MCF 10A (cell line): ENCODE measurements around the gene WWOX. TPM values are rescaled to one million over a fixed set of nuclear protein-coding genes. Genes with fewer than 3 reads are reported as not detected.

Experiments
- BruUV-seq: library from RNA; stranded (reverse); fragments of 400-500 nt; replicated peaks from 2 replicates; lab custom pipeline; 2021; lab: Mats Ljungman, UMichigan
- CTCF ChIA-PET: fragments of 300-600 bp; sonication (Branson Sonifier 250); formaldehyde crosslinking; extraction: SDS; loops from one replicate; lab custom pipeline; 2021; ENCODE audit warnings: antibody characterized with exemption, inconsistent platforms; lab: Yijun Ruan, JAX
- POLR2A ChIA-PET: fragments of 300-600, 350-650 bp; sonication (Branson Sonifier 250); formaldehyde crosslinking; extraction: SDS; loops from one replicate; lab custom pipeline; 2020; ENCODE audit warnings: antibody characterized with exemption, inconsistent platforms; lab: Yijun Ruan, JAX
- DNase-seq: peaks from one replicate; pipeline ENCODE4 v3.0.0-alpha.2; 2018; ENCODE audit not compliant: unreplicated experiment
- H3K27ac Mint-ChIP-seq: one replicate; pipeline ENCODE4 v1.8.0; 2022; ENCODE audit warnings: mild to moderate bottlenecking, low read depth, mixed read lengths; ENCODE audit not compliant: unreplicated experiment
- H3K27me3 Mint-ChIP-seq: one replicate; pipeline ENCODE4 v1.8.0; 2022; ENCODE audit warnings: mixed read lengths; ENCODE audit not compliant: insufficient read depth, unreplicated experiment
- H3K36me3 Mint-ChIP-seq: one replicate; pipeline ENCODE4 v1.8.0; 2022; ENCODE audit warnings: mild to moderate bottlenecking, moderate library complexity, mixed read lengths; ENCODE audit not compliant: insufficient read depth, unreplicated experiment
- H3K4me1 Mint-ChIP-seq: one replicate; pipeline ENCODE4 v1.8.0; 2022; ENCODE audit warnings: mixed read lengths; ENCODE audit not compliant: insufficient read depth, unreplicated experiment
- H3K4me3 Mint-ChIP-seq: one replicate; pipeline ENCODE4 v1.8.0; 2022; ENCODE audit warnings: mild to moderate bottlenecking, moderate library complexity, mixed read lengths; ENCODE audit not compliant: unreplicated experiment
- H3K9me3 Mint-ChIP-seq: one replicate; pipeline ENCODE4 v1.8.0; 2022; ENCODE audit warnings: mixed read lengths; ENCODE audit not compliant: unreplicated experiment
- intact Hi-C: fragments of 100-400 bp; cut with micrococcal nuclease; formaldehyde crosslinking; loops from 2 replicates; pipeline ENCODE4 v1.14.1; 2022
- total RNA-seq: library from RNA; stranded (reverse); gene quantifications from 2 replicates; pipeline ENCODE4 v1.2.3, GENCODE V29; 2022
- TF ChIP-seq, protein P1 (sequence below): fragments of 200-600 bp; IDR thresholded peaks from one replicate; pipeline ENCODE4 v1.8.0; 2022; ENCODE audit warnings: antibody characterized with exemption, mild to moderate bottlenecking; ENCODE audit not compliant: unreplicated experiment

Gene WWOX
- total RNA-seq, 1 experiment from 2014 or later = 18.1 TPM

DNA sequence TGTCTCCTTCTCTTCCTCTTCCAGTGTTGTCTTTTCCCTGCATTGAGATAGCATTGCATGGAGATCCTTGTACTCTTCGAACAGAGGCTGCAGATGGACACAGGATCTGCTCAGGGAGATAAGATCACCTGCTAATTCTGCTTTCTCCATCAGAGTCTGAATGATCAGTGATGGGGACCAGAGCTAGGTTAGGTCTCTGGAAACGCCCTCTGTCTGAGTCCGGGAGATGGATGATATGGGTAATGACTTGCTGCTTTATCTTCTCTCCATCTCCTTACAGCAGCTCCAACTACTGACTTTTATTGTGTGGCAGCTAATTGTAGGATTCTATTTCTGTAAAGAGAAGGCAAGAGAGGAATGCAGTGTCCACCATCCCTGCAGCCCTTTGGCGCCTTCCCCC is 435.6 kb downstream of the WWOX start:
- no peak for DNase-seq
- no TSS peak for BruUV-seq
- H3K36me3 Mint-ChIP-seq = no peaks in the 10 kb centered on the region
- CTCF ChIA-PET = no interaction called here
- H3K9me3 Mint-ChIP-seq = no peaks in the 10 kb centered on the region
- intact Hi-C loops = no loop called here
- POLR2A ChIA-PET = no interaction called here
- no peak overlapping the region for H3K4me3 Mint-ChIP-seq
- no peaks in the 10 kb centered on the region for H3K4me1 Mint-ChIP-seq
- no peak overlapping the region for H3K27ac Mint-ChIP-seq
- no peaks in the 10 kb centered on the region for H3K27me3 Mint-ChIP-seq
- TF ChIP-seq, protein P1, sequence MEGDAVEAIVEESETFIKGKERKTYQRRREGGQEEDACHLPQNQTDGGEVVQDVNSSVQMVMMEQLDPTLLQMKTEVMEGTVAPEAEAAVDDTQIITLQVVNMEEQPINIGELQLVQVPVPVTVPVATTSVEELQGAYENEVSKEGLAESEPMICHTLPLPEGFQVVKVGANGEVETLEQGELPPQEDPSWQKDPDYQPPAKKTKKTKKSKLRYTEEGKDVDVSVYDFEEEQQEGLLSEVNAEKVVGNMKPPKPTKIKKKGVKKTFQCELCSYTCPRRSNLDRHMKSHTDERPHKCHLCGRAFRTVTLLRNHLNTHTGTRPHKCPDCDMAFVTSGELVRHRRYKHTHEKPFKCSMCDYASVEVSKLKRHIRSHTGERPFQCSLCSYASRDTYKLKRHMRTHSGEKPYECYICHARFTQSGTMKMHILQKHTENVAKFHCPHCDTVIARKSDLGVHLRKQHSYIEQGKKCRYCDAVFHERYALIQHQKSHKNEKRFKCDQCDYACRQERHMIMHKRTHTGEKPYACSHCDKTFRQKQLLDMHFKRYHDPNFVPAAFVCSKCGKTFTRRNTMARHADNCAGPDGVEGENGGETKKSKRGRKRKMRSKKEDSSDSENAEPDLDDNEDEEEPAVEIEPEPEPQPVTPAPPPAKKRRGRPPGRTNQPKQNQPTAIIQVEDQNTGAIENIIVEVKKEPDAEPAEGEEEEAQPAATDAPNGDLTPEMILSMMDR = no peak

DNA sequence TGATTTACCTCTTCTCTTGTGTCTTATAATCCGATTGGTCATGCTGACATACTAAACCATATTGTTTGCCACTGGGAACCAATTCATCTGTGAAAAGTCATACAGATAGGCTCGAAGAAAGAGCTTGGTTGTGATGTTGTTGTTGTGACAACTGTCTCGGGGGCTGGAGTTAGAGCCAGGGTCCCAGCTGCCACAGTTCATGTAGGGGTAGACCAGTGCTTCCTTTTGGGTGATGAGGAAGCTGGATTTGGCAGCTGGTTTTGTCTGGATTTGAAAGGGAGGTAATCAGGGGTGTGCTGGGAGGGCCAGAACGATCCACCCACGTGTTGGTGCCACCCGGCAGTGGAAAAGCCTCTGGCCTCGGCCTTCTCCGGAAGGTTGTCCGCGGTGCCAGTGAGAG is 438.1 kb downstream of the WWOX start:
- Mint-ChIP-seq H3K36me3 (no peaks in the 10 kb centered on the region), H3K27ac (no peak overlapping the region), H3K4me1 (no peaks in the 10 kb centered on the region), H3K27me3 (no peaks in the 10 kb centered on the region), H3K4me3 (no peak overlapping the region), H3K9me3 (no peaks in the 10 kb centered on the region)
- ChIA-PET CTCF (no interaction called here), POLR2A (no interaction called here)
- no TSS peak for BruUV-seq
- intact Hi-C loops = no loop called here
- no peak for DNase-seq
- TF ChIP-seq, protein P1 = no peak

DNA sequence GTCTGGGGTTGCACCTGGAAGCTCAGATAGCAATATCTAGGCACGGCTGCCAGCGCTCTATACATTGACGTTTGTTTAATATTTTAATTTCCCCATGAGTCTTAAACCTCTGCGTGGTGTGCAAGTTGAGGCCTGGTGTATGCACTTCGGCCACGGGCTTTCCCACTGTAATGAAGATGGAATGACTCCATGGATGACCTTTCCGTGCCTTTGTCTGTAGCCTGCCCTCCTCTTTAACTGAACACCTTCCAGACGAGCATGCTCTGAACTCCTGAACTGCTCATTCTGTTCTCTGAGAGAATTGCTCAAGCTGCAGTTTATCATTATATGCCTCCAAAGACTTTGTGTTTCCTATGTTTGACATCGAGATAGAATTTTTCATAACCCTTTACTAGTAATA is 438.8 kb downstream of the WWOX start:
- H3K36me3 Mint-ChIP-seq = no peaks in the 10 kb centered on the region

DNA sequence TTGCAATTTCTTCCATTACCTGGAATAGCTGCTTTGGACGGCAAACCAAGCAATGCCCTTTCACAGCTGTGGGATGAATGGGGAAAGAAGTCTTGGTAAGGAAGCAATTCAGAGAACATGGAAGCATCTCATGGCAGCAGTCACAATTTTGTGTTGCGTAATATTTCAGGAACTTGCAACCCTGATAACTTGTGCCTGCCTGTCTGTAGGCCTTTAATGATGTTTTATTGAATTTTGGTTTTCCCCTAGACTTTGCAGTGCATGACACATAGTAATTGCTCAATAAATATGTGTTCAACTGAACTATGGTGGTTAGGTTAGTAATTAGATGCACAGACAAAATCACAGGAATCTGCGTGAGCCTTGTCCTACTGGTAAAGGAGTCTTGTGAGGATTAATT is 439.5 kb downstream of the WWOX start:
- H3K27me3 Mint-ChIP-seq = no peaks in the 10 kb centered on the region
- no peak overlapping the region for H3K4me3 Mint-ChIP-seq
- H3K27ac Mint-ChIP-seq = no peak overlapping the region
- no peaks in the 10 kb centered on the region for H3K36me3 Mint-ChIP-seq
- BruUV-seq = no TSS peak
- DNase-seq = peak; percentile 46
- ChIA-PET CTCF (no interaction called here), POLR2A (interaction anchor here (0.6 kb wide), 1 partner anchor 72 kb away, joined by 3 read pairs; no protein-coding TSS in a partner anchor)
- no peaks in the 10 kb centered on the region for H3K9me3 Mint-ChIP-seq
- H3K4me1 Mint-ChIP-seq = no peaks in the 10 kb centered on the region
- TF ChIP-seq, protein P1 = no peak
- intact Hi-C loops = no loop called here

More for the DNA sequence above, 438.8 kb downstream of the WWOX start:
- Mint-ChIP-seq H3K4me3 (no peak overlapping the region), H3K9me3 (no peaks in the 10 kb centered on the region), H3K27me3 (no peaks in the 10 kb centered on the region), H3K4me1 (no peaks in the 10 kb centered on the region), H3K27ac (no peak overlapping the region)
- ChIA-PET CTCF (interaction anchor here (0.8 kb wide), 1 partner anchor 36 kb away, joined by 4 read pairs; no protein-coding TSS in a partner anchor), POLR2A (no interaction called here)
- TF ChIP-seq, protein P1 = no peak
- intact Hi-C loops = no loop called here
- no TSS peak for BruUV-seq
- no peak for DNase-seq
